Prostate gland (tissue), 2 donors: ENCODE results near the gene SLIT1.

Experiments
- POLR2A ChIP-seq: fragments of 450-650 bp; IDR thresholded peaks from one replicate; pipeline ENCODE4 v1.6.1; 2016; ENCODE audit warnings: antibody characterized with exemption, mild to moderate bottlenecking
- TF ChIP-seq, protein P1 (sequence below), 4 experiments: fragments of 200-600 bp in 2 of 4; fragments of 450-650 bp in 2 of 4; sonication (generic) in 2 of 4; IDR thresholded peaks; 1 replicate in 3 of 4; 2 replicates in 1 of 4; pipeline ENCODE4 v1.5.1; 2016 to 2019; ENCODE audit warnings: antibody characterized with exemption in 4 of 4, mild to moderate bottlenecking in 2 of 4, moderate library complexity in 2 of 4

DNA sequence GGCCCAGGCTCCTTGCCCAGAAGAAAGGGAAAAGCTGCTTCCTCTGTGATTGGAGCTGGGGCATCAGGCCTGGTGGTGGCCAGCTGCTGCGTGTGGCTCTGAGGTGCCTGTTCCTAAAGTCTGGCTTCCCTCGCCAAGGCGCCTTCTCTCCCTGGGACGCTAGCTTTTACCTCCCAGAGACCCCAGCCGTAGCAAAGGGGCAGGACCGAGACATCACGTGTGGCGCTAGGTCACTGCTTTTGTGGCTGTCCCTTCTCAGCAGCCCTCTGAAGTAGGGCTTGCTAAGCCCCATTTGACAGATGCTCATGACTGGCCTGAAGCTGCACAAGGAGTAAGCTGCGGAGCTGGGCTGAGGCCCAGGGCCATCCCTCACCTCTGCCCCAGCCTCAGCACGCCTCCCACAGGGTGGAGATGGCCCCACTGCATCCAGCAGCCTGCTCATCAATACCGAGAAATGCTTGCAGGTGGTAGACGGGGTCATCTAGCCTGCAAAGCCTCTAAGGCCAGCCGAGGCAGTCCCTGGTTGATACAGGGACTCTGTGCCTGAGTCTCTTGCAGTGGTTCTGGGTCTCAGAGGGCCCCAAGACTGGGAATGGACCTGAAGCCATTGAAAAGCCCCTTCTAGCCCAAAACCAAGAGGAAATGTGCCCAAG, 182.5 kb downstream of the SLIT1 start:
- TF ChIP-seq, protein P1, sequence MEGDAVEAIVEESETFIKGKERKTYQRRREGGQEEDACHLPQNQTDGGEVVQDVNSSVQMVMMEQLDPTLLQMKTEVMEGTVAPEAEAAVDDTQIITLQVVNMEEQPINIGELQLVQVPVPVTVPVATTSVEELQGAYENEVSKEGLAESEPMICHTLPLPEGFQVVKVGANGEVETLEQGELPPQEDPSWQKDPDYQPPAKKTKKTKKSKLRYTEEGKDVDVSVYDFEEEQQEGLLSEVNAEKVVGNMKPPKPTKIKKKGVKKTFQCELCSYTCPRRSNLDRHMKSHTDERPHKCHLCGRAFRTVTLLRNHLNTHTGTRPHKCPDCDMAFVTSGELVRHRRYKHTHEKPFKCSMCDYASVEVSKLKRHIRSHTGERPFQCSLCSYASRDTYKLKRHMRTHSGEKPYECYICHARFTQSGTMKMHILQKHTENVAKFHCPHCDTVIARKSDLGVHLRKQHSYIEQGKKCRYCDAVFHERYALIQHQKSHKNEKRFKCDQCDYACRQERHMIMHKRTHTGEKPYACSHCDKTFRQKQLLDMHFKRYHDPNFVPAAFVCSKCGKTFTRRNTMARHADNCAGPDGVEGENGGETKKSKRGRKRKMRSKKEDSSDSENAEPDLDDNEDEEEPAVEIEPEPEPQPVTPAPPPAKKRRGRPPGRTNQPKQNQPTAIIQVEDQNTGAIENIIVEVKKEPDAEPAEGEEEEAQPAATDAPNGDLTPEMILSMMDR (IDR thresholded peaks at IDR 0.05), result no peak
- no peak for TF ChIP-seq POLR2A
